Measurements from ENCODE around the gene MRPL55.

Gene MRPL55

GRCh38 chr1:228134591-228134990 is 25.5 kb upstream of the MRPL55 start:
- H3K4me1 Mint-ChIP-seq = peaks cover 8% of the 10 kb centered on the region
- no peaks in the 10 kb centered on the region for H3K9me3 Mint-ChIP-seq
- no peaks in the 10 kb centered on the region for H3K36me3 Mint-ChIP-seq (ENCODE audit: low read depth)
- TF ChIP-seq, protein P1, sequence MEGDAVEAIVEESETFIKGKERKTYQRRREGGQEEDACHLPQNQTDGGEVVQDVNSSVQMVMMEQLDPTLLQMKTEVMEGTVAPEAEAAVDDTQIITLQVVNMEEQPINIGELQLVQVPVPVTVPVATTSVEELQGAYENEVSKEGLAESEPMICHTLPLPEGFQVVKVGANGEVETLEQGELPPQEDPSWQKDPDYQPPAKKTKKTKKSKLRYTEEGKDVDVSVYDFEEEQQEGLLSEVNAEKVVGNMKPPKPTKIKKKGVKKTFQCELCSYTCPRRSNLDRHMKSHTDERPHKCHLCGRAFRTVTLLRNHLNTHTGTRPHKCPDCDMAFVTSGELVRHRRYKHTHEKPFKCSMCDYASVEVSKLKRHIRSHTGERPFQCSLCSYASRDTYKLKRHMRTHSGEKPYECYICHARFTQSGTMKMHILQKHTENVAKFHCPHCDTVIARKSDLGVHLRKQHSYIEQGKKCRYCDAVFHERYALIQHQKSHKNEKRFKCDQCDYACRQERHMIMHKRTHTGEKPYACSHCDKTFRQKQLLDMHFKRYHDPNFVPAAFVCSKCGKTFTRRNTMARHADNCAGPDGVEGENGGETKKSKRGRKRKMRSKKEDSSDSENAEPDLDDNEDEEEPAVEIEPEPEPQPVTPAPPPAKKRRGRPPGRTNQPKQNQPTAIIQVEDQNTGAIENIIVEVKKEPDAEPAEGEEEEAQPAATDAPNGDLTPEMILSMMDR (IDR thresholded peaks at IDR 0.05) = no peak
- no peak overlapping the region for H3K27ac Mint-ChIP-seq
- no peak overlapping the region for H3K4me3 Mint-ChIP-seq
- peaks cover 93% of the 10 kb centered on the region for H3K27me3 Mint-ChIP-seq (ENCODE audit: low read depth, poor library complexity)
- DNase-seq = no peak

- no peak overlapping the region for H3K4me3 Mint-ChIP-seq
Observed at GRCh38 chr1:228131766-228132165, 22.7 kb upstream of the MRPL55 start.

GRCh38 chr1:228125185-228125584 is 16.1 kb upstream of the MRPL55 start:
- Mint-ChIP-seq H3K4me1 (no peaks in the 10 kb centered on the region), H3K27me3 (ENCODE audit: low read depth, poor library complexity) (peaks cover 92% of the 10 kb centered on the region), H3K4me3 (no peak overlapping the region), H3K9me3 (peaks cover 12% of the 10 kb centered on the region), H3K36me3 (ENCODE audit: low read depth) (no peaks in the 10 kb centered on the region), H3K27ac (no peak overlapping the region)
- TF ChIP-seq, protein P1 (IDR thresholded peaks at IDR 0.05) = no peak
- DNase-seq = no peak

More at GRCh38 chr1:228131766-228132165, 22.7 kb upstream of the MRPL55 start:
- H3K27ac Mint-ChIP-seq = no peak overlapping the region
- H3K27me3 Mint-ChIP-seq (ENCODE audit: low read depth, poor library complexity) = peaks cover 94% of the 10 kb centered on the region
- H3K36me3 Mint-ChIP-seq (ENCODE audit: low read depth) = no peaks in the 10 kb centered on the region
- peaks cover 8% of the 10 kb centered on the region for H3K4me1 Mint-ChIP-seq
- TF ChIP-seq, protein P1 (IDR thresholded peaks at IDR 0.05) = no peak
- DNase-seq = no peak
- H3K9me3 Mint-ChIP-seq = no peaks in the 10 kb centered on the region

DNA sequence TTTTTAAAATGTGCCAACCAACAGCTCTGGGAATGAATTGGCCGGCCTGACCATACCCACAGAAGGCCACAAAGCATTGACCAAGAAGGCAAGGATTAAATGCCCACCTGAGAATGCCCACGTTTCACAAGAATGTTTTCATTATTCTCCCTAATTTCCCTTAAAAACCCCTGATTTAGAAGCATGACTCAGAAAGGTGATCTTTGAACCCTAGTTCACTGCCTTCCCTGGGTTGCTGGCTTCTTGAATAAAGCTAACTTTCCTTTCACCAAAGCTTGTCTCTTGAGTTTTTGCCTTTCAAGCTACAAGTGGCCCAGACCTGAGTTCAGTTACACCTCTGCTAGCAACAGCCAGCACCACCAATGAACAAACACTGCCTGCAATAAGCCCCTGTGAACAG is 14.4 kb upstream of the MRPL55 start:
- TF ChIP-seq, protein P1 (IDR thresholded peaks at IDR 0.05) = no peak
- no peak for DNase-seq
- Mint-ChIP-seq H3K27ac (no peak overlapping the region), H3K27me3 (ENCODE audit: low read depth, poor library complexity) (peaks cover 80% of the 10 kb centered on the region), H3K4me1 (no peaks in the 10 kb centered on the region), H3K36me3 (ENCODE audit: low read depth) (no peaks in the 10 kb centered on the region), H3K4me3 (no peak overlapping the region), H3K9me3 (peaks cover 28% of the 10 kb centered on the region)

- TF ChIP-seq, protein P1 (IDR thresholded peaks at IDR 0.05) = no peak
- DNase-seq = no peak
- no peak overlapping the region for H3K27ac Mint-ChIP-seq
- peaks cover 77% of the 10 kb centered on the region for H3K27me3 Mint-ChIP-seq (ENCODE audit: low read depth, poor library complexity)
- no peaks in the 10 kb centered on the region for H3K4me1 Mint-ChIP-seq
- peaks cover 32% of the 10 kb centered on the region for H3K9me3 Mint-ChIP-seq
- peaks cover 2% of the 10 kb centered on the region for H3K36me3 Mint-ChIP-seq (ENCODE audit: low read depth)
- no peak overlapping the region for H3K4me3 Mint-ChIP-seq
Observed at GRCh38 chr1:228122921-228123441, 13.9 kb upstream of the MRPL55 start.

DNA sequence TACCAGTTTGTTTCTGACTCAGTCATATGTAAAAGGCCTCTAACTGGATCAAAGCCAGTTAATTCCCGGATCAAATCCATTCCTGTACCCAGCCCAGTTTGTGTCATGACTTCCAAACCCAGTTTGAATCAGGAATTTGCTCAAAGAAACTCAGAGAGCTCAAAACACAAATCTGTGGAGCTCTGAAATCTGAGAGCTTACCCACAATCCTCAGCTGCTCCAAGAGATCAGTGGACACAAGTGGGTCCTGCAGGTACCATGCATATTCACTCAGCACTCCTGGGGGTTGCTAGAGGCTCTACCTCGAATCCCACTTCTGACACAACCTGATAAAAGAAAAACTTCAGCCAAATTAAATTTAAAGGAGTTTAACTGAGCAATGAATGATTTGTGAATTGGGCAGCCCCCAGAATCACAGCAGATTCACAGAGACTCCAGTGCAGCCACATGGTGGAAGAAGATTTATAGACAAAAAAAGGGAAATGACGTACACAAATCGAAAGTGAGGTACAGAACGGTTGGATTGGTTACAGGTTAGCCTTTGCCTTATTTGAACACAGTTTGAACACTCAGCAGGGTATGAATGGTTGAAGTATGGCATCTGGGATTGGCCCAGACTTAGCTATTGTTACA is 11.9 kb upstream of the MRPL55 start:
- Mint-ChIP-seq H3K27ac (no peak overlapping the region), H3K4me1 (no peaks in the 10 kb centered on the region), H3K4me3 (no peak overlapping the region), H3K27me3 (ENCODE audit: low read depth, poor library complexity) (peaks cover 65% of the 10 kb centered on the region), H3K9me3 (peaks cover 49% of the 10 kb centered on the region), H3K36me3 (ENCODE audit: low read depth) (peaks cover 9% of the 10 kb centered on the region)
- TF ChIP-seq, protein P1 (IDR thresholded peaks at IDR 0.05) = no peak
- DNase-seq = no peak

Data from nephron progenitor cell (in vitro differentiated cells).